K562 (cell line): Measurements from ENCODE around the gene SKAP2. TPM values are rescaled to one million over a fixed set of nuclear protein-coding genes. Genes with fewer than 3 reads are reported as not detected.

Experiments used
- ATAC-seq: fragments of 200-7000 bp; cut with Tn5 transposase; 3 replicates; pipeline ENCODE4 v1.9.1; 2020; ENCODE audit warnings: moderate library complexity
- BruUV-seq: library from RNA; stranded (reverse); fragments of 400-500 nt; replicated peaks from 2 replicates; lab custom pipeline; 2021; lab: Mats Ljungman, UMichigan
- CTCF ChIA-PET: fragments of 300-600 bp; formaldehyde crosslinking; extraction: SDS; loops from one replicate; lab custom pipeline; 2021; ENCODE audit warnings: low intra/inter-chr PET ratio; lab: Yijun Ruan, JAX
- POLR2A ChIA-PET: fragments of 300-600, 350-650 bp; sonication (Branson Sonifier 250); formaldehyde crosslinking; extraction: SDS; loops from one replicate; lab custom pipeline; 2021; ENCODE audit warnings: antibody characterized with exemption, inconsistent platforms; lab: Yijun Ruan, JAX
- DNase-seq, 4 experiments: peaks; one replicate each; pipeline versions ENCODE4 v3.0.0 to v3.0.0-alpha.2; 2011 to 2018; ENCODE audit warnings: low spot score in 3 of 4, mixed read lengths in 3 of 4; ENCODE audit errors: extremely low read depth in 1 of 4
- FAIRE-seq: peaks from 2 replicates; lab custom pipeline; 2011; peaks lifted over from hg19 to GRCh38; lab: Jason Lieb, UNC
- H2AFZ ChIP-seq: 2 replicates; pipeline ENCODE4 v1.6.0; 2011; ENCODE audit warnings: low read depth, low read length, control low read depth, inconsistent platforms
- H3K27ac ChIP-seq: fragments of 200-600 bp; 3 replicates; pipeline ENCODE4 v1.8.0; 2011; ENCODE audit warnings: low read depth, mild to moderate bottlenecking, control low read depth, inconsistent platforms, low read length, moderate library complexity, mixed read lengths; ENCODE audit errors: extremely low read depth
- H3K27me3 ChIP-seq, 2 experiments: fragments of 300-600 bp in 1 of 2; 2 replicates in 1 of 2; 3 replicates in 1 of 2; pipeline versions ENCODE4 v1.6.0 to v1.8.0; 2011; ENCODE audit warnings: inconsistent platforms in 2 of 2, low read length in 2 of 2, mild to moderate bottlenecking in 1 of 2, mixed read lengths in 1 of 2, moderate library complexity in 1 of 2; ENCODE audit not compliant: control insufficient read depth in 2 of 2, insufficient read depth in 2 of 2
- H3K36me3 ChIP-seq: fragments of 300-600 bp; 3 replicates; pipeline ENCODE4 v1.8.0; 2011; ENCODE audit warnings: mild to moderate bottlenecking, low read length, inconsistent platforms; ENCODE audit not compliant: control insufficient read depth, insufficient read depth
- H3K4me1 ChIP-seq, 2 experiments: fragments of 200-600 bp in 1 of 2; replicated peaks in 1 of 2; 2 replicates in 1 of 2; 3 replicates in 1 of 2; pipeline versions ENCODE4 v1.5.1 to v1.8.0; 2011; ENCODE audit warnings: inconsistent platforms in 2 of 2, low read length in 2 of 2, mild to moderate bottlenecking in 1 of 2, mixed read lengths in 1 of 2, moderate library complexity in 1 of 2; ENCODE audit not compliant: control insufficient read depth in 2 of 2, insufficient read depth in 2 of 2
- H3K4me2 ChIP-seq: 2 replicates; pipeline ENCODE4 v1.6.1; 2011; ENCODE audit warnings: low read length, control low read depth, inconsistent platforms, mixed read lengths; ENCODE audit not compliant: insufficient read depth
- H3K4me3 ChIP-seq: fragments of 200-600 bp; sonication (generic), shearing (Covaris generic); 2 replicates; pipeline ENCODE4 v1.5.1; 2016; ENCODE audit warnings: control low read depth, inconsistent platforms
- H3K79me2 ChIP-seq: fragments of 200-600 bp; 3 replicates; pipeline ENCODE4 v1.8.0; 2011; ENCODE audit warnings: low read length, inconsistent platforms; ENCODE audit not compliant: control insufficient read depth, insufficient read depth
- H3K9ac ChIP-seq, 2 experiments: 2 replicates each; pipeline versions ENCODE4 v1.6.0 to v1.6.1; 2011; ENCODE audit warnings: low read depth in 2 of 2, low read length in 2 of 2, control low read depth in 1 of 2, inconsistent platforms in 1 of 2, mild to moderate bottlenecking in 1 of 2, mixed read lengths in 1 of 2; ENCODE audit not compliant: insufficient read depth in 1 of 2
- H3K9me1 ChIP-seq: one replicate; pipeline ENCODE4 v1.6.0; 2011; ENCODE audit warnings: inconsistent platforms, mild to moderate bottlenecking, low read length, moderate library complexity; ENCODE audit not compliant: control insufficient read depth, insufficient read depth
- H3K9me3 ChIP-seq: replicated peaks from 2 replicates; pipeline ENCODE4 v1.5.1; 2011; ENCODE audit warnings: low read depth, low read length, inconsistent platforms; ENCODE audit not compliant: control insufficient read depth, insufficient read depth
- H4K20me1 ChIP-seq: replicated peaks from 2 replicates; pipeline ENCODE4 v1.6.1; 2011; ENCODE audit warnings: low read length, inconsistent platforms, mixed read lengths; ENCODE audit not compliant: control insufficient read depth, insufficient read depth
- ARNT ChIP-seq, 2 experiments: fragments of 450-650 bp; IDR thresholded peaks; 2 replicates each; pipeline ENCODE4 v1.6.1; 2016; ENCODE audit warnings: mild to moderate bottlenecking in 1 of 2
- CC2D1A ChIP-seq: fragments of 450-650 bp; IDR thresholded peaks from 2 replicates; pipeline ENCODE4 v1.6.1; 2017; ENCODE audit warnings: mild to moderate bottlenecking
- CREM ChIP-seq: IDR thresholded peaks from 2 replicates; pipeline ENCODE4 v1.6.1; 2014; ENCODE audit warnings: antibody characterized with exemption, low read depth
- EHMT2 ChIP-seq: fragments of 450-650 bp; IDR thresholded peaks from 2 replicates; pipeline ENCODE4 v1.6.1; 2018; ENCODE audit warnings: antibody characterized with exemption
- EP400 ChIP-seq: fragments of 450-650 bp; IDR thresholded peaks from 2 replicates; pipeline ENCODE4 v1.6.1; 2017; ENCODE audit warnings: antibody characterized with exemption, mild to moderate bottlenecking, moderate library complexity
- FOXM1 ChIP-seq, 2 experiments: fragments of 450-650 bp in 1 of 2; sonication (generic) in 1 of 2; formaldehyde crosslinking in 1 of 2; IDR thresholded peaks; 2 replicates each; pipeline versions ENCODE4 v1.6.1 to v1.9.0; 2017 to 2022; ENCODE audit warnings: low read depth in 2 of 2, mild to moderate bottlenecking in 2 of 2, missing genetic modification reagents in 1 of 2, moderate library complexity in 1 of 2
- HDAC2 ChIP-seq: fragments of 450-650 bp; IDR thresholded peaks from 2 replicates; pipeline ENCODE4 v1.6.1; 2016; ENCODE audit warnings: mild to moderate bottlenecking
- KDM1A ChIP-seq, 2 experiments: fragments of 450-650 bp; IDR thresholded peaks; 2 replicates each; pipeline ENCODE4 v1.6.1; 2016; ENCODE audit warnings: mild to moderate bottlenecking in 2 of 2
- MEF2D ChIP-seq: conservative IDR thresholded peaks from 2 replicates; pipeline ENCODE4 v1.6.1; 2016; ENCODE audit warnings: low read depth, missing genetic modification characterization, missing compliant biosample characterization
- POU5F1 ChIP-seq: fragments of 150-350 bp; IDR thresholded peaks from 2 replicates; pipeline ENCODE4 v1.6.1; 2014; ENCODE audit warnings: borderline replicate concordance, low read length, low read depth, mild to moderate bottlenecking; ENCODE audit not compliant: partially characterized antibody
- RBM25 ChIP-seq: fragments of 200-400 bp; formaldehyde crosslinking; IDR thresholded peaks from 2 replicates; pipeline ENCODE4 v1.6.1; 2018; ENCODE audit warnings: low read length, low read depth, moderate library complexity; ENCODE audit not compliant: severe bottlenecking
- SAFB2 ChIP-seq: fragments of 200-400 bp; formaldehyde crosslinking; IDR thresholded peaks from 2 replicates; pipeline ENCODE4 v1.6.1; 2018; ENCODE audit warnings: borderline replicate concordance, low read length, low read depth, moderate library complexity; ENCODE audit not compliant: severe bottlenecking
- ZNF134 ChIP-seq: fragments of 250-450 bp; sonication (Bioruptor Pico); conservative IDR thresholded peaks from 2 replicates; pipeline ENCODE4 v1.4.0; 2020
- ZNF253 ChIP-seq: fragments of 250-450 bp; sonication (Bioruptor Pico); conservative IDR thresholded peaks from 2 replicates; pipeline ENCODE4 v1.6.1; 2021; ENCODE audit warnings: mild to moderate bottlenecking
- ZNF318 ChIP-seq, 2 experiments: fragments of 450-650 bp; IDR thresholded peaks; 2 replicates each; pipeline ENCODE4 v1.6.1; 2016; ENCODE audit warnings: mild to moderate bottlenecking in 2 of 2, borderline replicate concordance in 1 of 2, low read depth in 1 of 2, moderate library complexity in 1 of 2
- WGBS: fragments of 100-300 bp; shearing (Covaris generic); methylation state at CpG from one replicate; pipeline ENCODE4 v1.1.6; 2016; ENCODE audit warnings: low coverage, mixed read lengths; ENCODE audit not compliant: insufficient coverage; ENCODE audit errors: missing lambda C conversion rate; 5-methylcytosine and 5-hydroxymethylcytosine counted together
- in situ Hi-C: fragments of 300-500 bp; cut with MboI; formaldehyde crosslinking; loops from 4 replicates; pipeline ENCODE4 v1.15.0; 2018; ENCODE audit warnings: inconsistent platforms, mixed read lengths
- intact Hi-C: fragments of 100-400 bp; cut with micrococcal nuclease; formaldehyde crosslinking; loops from 2 replicates; pipeline ENCODE4 v1.14.2; 2022
- polyA plus RNA-seq, 8 experiments: library from polyadenylated mRNA; depleted of rRNA in 4 of 8; stranded (reverse) in 5 of 8; unstranded in 3 of 8; fragments of >200 nt; fragmentation: Nextera tagmentation in 2 of 8; fragmentation: Illumina TruSeq in 1 of 8; extraction: Ambion mirVana in 2 of 8; extraction: Trizol in 1 of 8; gene quantifications; 2 replicates each; pipeline versions ENCODE4 v1.2.1 to v1.2.3, GENCODE V29; 2011 to 2014; ENCODE audit warnings: inconsistent platforms in 1 of 8, missing spikeins in 1 of 8
- total RNA-seq, 7 experiments: library from RNA; depleted of rRNA in 6 of 7; stranded (reverse); fragments of >200 nt in 6 of 7; fragmentation: Illumina TruSeq in 2 of 7; extraction: Trizol in 2 of 7; gene quantifications; 2 replicates each; pipeline versions ENCODE4 v1.2.1 to v1.2.3, GENCODE V29; 2011 to 2021; ENCODE audit warnings: low replicate concordance in 1 of 7

SKAP2 gene
- total and polyA plus RNA-seq, 9 of the 15 experiments (the other 6 are each of a cell fraction or from before 2014, with no cell fraction given): 4.2 to 11.7 (median 8.3) TPM

GRCh38 chr7:26850193-26850651, 14.2 kb downstream of the SKAP2 start:
- in situ Hi-C loops: loop anchor here (10.0 kb wide), 1 partner anchor 295 kb away; the partner anchor contains the start of genes HOXA5 and HOXA6
- Histone ChIP-seq H3K4me3 (no peak overlapping the region), H4K20me1 (no peaks in the 10 kb centered on the region), H3K9me1 (no peaks in the 10 kb centered on the region), H3K4me2 (peak overlapping the region; percentile 11), H3K36me3 (no peaks in the 10 kb centered on the region), H3K4me1 (peaks cover 0 to 4% of the 10 kb centered on the region in 2 experiments; a peak in 1 of 5 replicates), H3K27ac (peak overlapping the region; percentile 37; the same call in 1 of the 3 replicates), H3K9ac (no peak overlapping the region; a peak in 1 of 4 replicates), H3K79me2 (no peaks in the 10 kb centered on the region), H2AFZ (0 out of 2 replicates have a peak overlapping the region, but pooled peaks have one; percentile 34), H3K9me3 (no peaks in the 10 kb centered on the region), H3K27me3 (no peaks in the 10 kb centered on the region)
- FAIRE-seq (peak; percentile 65), DNase-seq (peak in 3 of 4 experiments; percentile 8 to 67 (median 16)), ATAC-seq (peak; percentile 84)
- no TSS peak for BruUV-seq
- CTCF ChIA-PET: no interaction called here
- intact Hi-C loops: no loop called here
- 15% methylated on average over 8 of the region's 8 CpGs for WGBS
- POLR2A ChIA-PET: no interaction called here
- TF ChIP-seq MEF2D (tag) (no peak), SAFB2 (no peak), EP400 (peak; percentile 40; the same call in 1 of the 2 replicates), CC2D1A (peak; percentile 72; the same call in 1 of the 2 replicates), RBM25 (no peak), FOXM1 (IDR thresholded peaks at IDR 0.05; ENCODE audit: low read depth) (peak; percentile 31; the same call in 1 of the 2 replicates), FOXM1 (CRISPR knock-in tag; IDR thresholded peaks at IDR 0.05; ENCODE audit: low read depth) (no peak), ZNF318 (IDR thresholded peaks at IDR 0.05; ENCODE audit: borderline replicate concordance in 1 of 2, low read depth in 1 of 2) (peak in 1 of 2 experiments; percentile 55; a peak in 1 of 4 replicates), CREM (no peak), ZNF134 (CRISPR knock-in tag) (no peak), ZNF253 (CRISPR knock-in tag) (no peak), ARNT (IDR thresholded peaks at IDR 0.05) (peak in 1 of 2 experiments; percentile 80; a peak in 2 of 4 replicates), POU5F1 (no peak), KDM1A (IDR thresholded peaks at IDR 0.05) (0 out of 4 replicates have a peak, but pooled peaks of 1 of the 2 experiments have one; percentile 11), EHMT2 (peak; percentile 84; the same call in 1 of the 2 replicates), HDAC2 (0 out of 2 replicates have a peak, but pooled peaks have one; percentile 40)
